IMR-90 (cell line): ENCODE data around the gene CTRB1. TPM values are rescaled to one million over a fixed set of nuclear protein-coding genes. Genes with fewer than 3 reads are reported as not detected.

Experiments used
- ATAC-seq: fragments of 200-7000 bp; cut with Tn5 transposase; 2 replicates; pipeline ENCODE4 v1.9.1; 2020; ENCODE audit warnings: low read depth, mild to moderate bottlenecking, moderate library complexity
- BruUV-seq: library from RNA; stranded (reverse); fragments of 400-500 nt; replicated peaks from 2 replicates; lab custom pipeline; 2021; lab: Mats Ljungman, UMichigan
- CTCF ChIA-PET: fragments of 300-600 bp; formaldehyde crosslinking; extraction: SDS; loops from one replicate; lab custom pipeline; 2021; ENCODE audit warnings: antibody characterized with exemption; lab: Yijun Ruan, JAX
- POLR2A ChIA-PET: fragments of 300-600 bp; sonication (Branson Sonifier 250); formaldehyde crosslinking; loops from one replicate; lab custom pipeline; 2022; ENCODE audit warnings: antibody characterized with exemption; ENCODE audit not compliant: unreplicated experiment; lab: Charles Lee
- DNase-seq: peaks from one replicate; pipeline ENCODE4 v3.0.0; 2013
- H2AFZ ChIP-seq: replicated peaks from 2 replicates; pipeline ENCODE3; 2013; ENCODE audit warnings: low read length, mild to moderate bottlenecking; ENCODE audit not compliant: poor library complexity
- H2AK5ac ChIP-seq: 2 replicates; pipeline ENCODE4 v1.6.1; 2013; ENCODE audit warnings: low read depth, low read length, inconsistent platforms
- H2AK9ac ChIP-seq: replicated peaks from 2 replicates; pipeline ENCODE3; 2013; ENCODE audit warnings: mild to moderate bottlenecking, low read depth, low read length, moderate library complexity; ENCODE audit not compliant: poor library complexity
- H2BK120ac ChIP-seq: 2 replicates; pipeline ENCODE4 v1.6.1; 2013; ENCODE audit warnings: low read depth, low read length, inconsistent platforms
- H2BK15ac ChIP-seq: 3 replicates; pipeline ENCODE4 v1.6.1; 2013; ENCODE audit warnings: low read depth, low read length, inconsistent platforms
- H2BK20ac ChIP-seq: 2 replicates; pipeline ENCODE4 v1.6.1; 2013; ENCODE audit warnings: low read depth, mild to moderate bottlenecking, inconsistent platforms, low read length, moderate library complexity
- H2BK5ac ChIP-seq: 2 replicates; pipeline ENCODE4 v1.6.1; 2013; ENCODE audit warnings: mild to moderate bottlenecking, low read depth, low read length, inconsistent platforms; ENCODE audit not compliant: poor library complexity, severe bottlenecking
- H3K14ac ChIP-seq: replicated peaks from 2 replicates; pipeline ENCODE4 v1.6.1; 2013; ENCODE audit warnings: low read depth, low read length, inconsistent platforms
- H3K18ac ChIP-seq: 2 replicates; pipeline ENCODE4 v1.6.1; 2013; ENCODE audit warnings: low read depth, low read length, control low read depth
- H3K23ac ChIP-seq: 2 replicates; pipeline ENCODE4 v1.6.1; 2013; ENCODE audit warnings: low read depth, low read length, inconsistent platforms
- H3K27ac ChIP-seq: 2 replicates; pipeline ENCODE4 v1.5.1; 2013; ENCODE audit warnings: mild to moderate bottlenecking, control low read depth, low read length; ENCODE audit not compliant: insufficient read depth
- H3K27me3 ChIP-seq: 2 replicates; pipeline ENCODE4 v1.6.1; 2013; ENCODE audit warnings: low read length; ENCODE audit not compliant: control insufficient read depth, insufficient read depth
- H3K36me3 ChIP-seq: 2 replicates; pipeline ENCODE4 v1.6.1; 2013; ENCODE audit warnings: low read length, mixed read lengths; ENCODE audit not compliant: control insufficient read depth, insufficient read depth
- H3K4ac ChIP-seq: 2 replicates; pipeline ENCODE4 v1.6.1; 2013; ENCODE audit warnings: low read depth, low read length, inconsistent platforms
- H3K4me1 ChIP-seq: 2 replicates; pipeline ENCODE4 v1.6.1; 2013; ENCODE audit warnings: low read length, mixed read lengths; ENCODE audit not compliant: control insufficient read depth, insufficient read depth
- H3K4me2 ChIP-seq: 2 replicates; pipeline ENCODE4 v1.6.1; 2013; ENCODE audit warnings: low read depth, mild to moderate bottlenecking, control low read depth, low read length, moderate library complexity
- H3K4me3 ChIP-seq: 2 replicates; pipeline ENCODE4 v1.5.1; 2013; ENCODE audit warnings: low read depth, mild to moderate bottlenecking, control low read depth, low read length, moderate library complexity; ENCODE audit not compliant: insufficient read depth
- H3K56ac ChIP-seq: 2 replicates; pipeline ENCODE4 v1.6.1; 2013; ENCODE audit warnings: low read length, inconsistent platforms; ENCODE audit not compliant: insufficient read depth; ENCODE audit errors: extremely low read depth
- H3K79me1 ChIP-seq, 2 experiments: 2 replicates each; pipeline ENCODE4 v1.6.1; 2013; ENCODE audit warnings: low read length in 2 of 2, inconsistent platforms in 1 of 2, low read depth in 1 of 2
- H3K9ac ChIP-seq: 2 replicates; pipeline ENCODE4 v1.6.1; 2013; ENCODE audit warnings: low read depth, low read length, control low read depth
- H3K9me1 ChIP-seq: 2 replicates; pipeline ENCODE4 v1.6.1; 2013; ENCODE audit warnings: low read length, inconsistent platforms; ENCODE audit not compliant: insufficient read depth
- H3K9me3 ChIP-seq: 2 replicates; pipeline ENCODE4 v1.6.1; 2013; ENCODE audit warnings: low read length; ENCODE audit not compliant: control insufficient read depth, insufficient read depth
- H4K20me1 ChIP-seq: 2 replicates; pipeline ENCODE4 v1.6.1; 2013; ENCODE audit warnings: low read length, inconsistent platforms; ENCODE audit not compliant: insufficient read depth
- H4K5ac ChIP-seq: 2 replicates; pipeline ENCODE4 v1.6.1; 2013; ENCODE audit warnings: mild to moderate bottlenecking, low read depth, low read length, control low read depth
- H4K8ac ChIP-seq, 2 experiments: 2 replicates each; pipeline ENCODE4 v1.6.1; 2013; ENCODE audit warnings: low read depth in 2 of 2, low read length in 2 of 2, control low read depth in 1 of 2, inconsistent platforms in 1 of 2
- H4K91ac ChIP-seq: 2 replicates; pipeline ENCODE4 v1.6.1; 2013; ENCODE audit warnings: low read depth, low read length, inconsistent platforms; ENCODE audit not compliant: insufficient read depth
- BHLHE40 ChIP-seq: fragments of 150-350 bp; IDR thresholded peaks from 2 replicates; pipeline ENCODE4 v1.6.1; 2016; ENCODE audit warnings: mild to moderate bottlenecking, low read depth, low read length
- CEBPB ChIP-seq: IDR thresholded peaks from 2 replicates; pipeline ENCODE4 v1.6.1; 2012; ENCODE audit warnings: low read depth, low read length, improper control_type of control experiment
- CHD1 ChIP-seq: IDR thresholded peaks from 2 replicates; pipeline ENCODE4 v1.6.1; 2012; ENCODE audit warnings: low read depth, low read length, improper control_type of control experiment
- CTCF ChIP-seq: conservative IDR thresholded peaks from 2 replicates; pipeline ENCODE4 v1.5.1; 2012; ENCODE audit warnings: mild to moderate bottlenecking, low read depth, low read length, improper control_type of control experiment
- ELK1 ChIP-seq: fragments of 150-350 bp; IDR thresholded peaks from 2 replicates; pipeline ENCODE4 v1.6.1; 2016; ENCODE audit warnings: low read depth, mild to moderate bottlenecking, low read length, moderate library complexity, borderline replicate concordance
- FOS ChIP-seq: fragments of 150-350 bp; IDR thresholded peaks from 2 replicates; pipeline ENCODE4 v1.6.1; 2016; ENCODE audit warnings: low read depth, low read length
- MAFK ChIP-seq: IDR thresholded peaks from 2 replicates; pipeline ENCODE4 v1.6.1; 2012; ENCODE audit warnings: low read depth, low read length, improper control_type of control experiment
- MAZ ChIP-seq: IDR thresholded peaks from 2 replicates; pipeline ENCODE4 v1.6.1; 2012; ENCODE audit warnings: low read depth, mild to moderate bottlenecking, low read length, improper control_type of control experiment, moderate library complexity, borderline replicate concordance
- POLR2A ChIP-seq: IDR thresholded peaks from 2 replicates; pipeline ENCODE4 v1.6.1; 2012; ENCODE audit warnings: mild to moderate bottlenecking, low read depth, low read length
- RCOR1 ChIP-seq: IDR thresholded peaks from 2 replicates; pipeline ENCODE4 v1.6.1; 2012; ENCODE audit warnings: mild to moderate bottlenecking, low read length, improper control_type of control experiment; ENCODE audit not compliant: insufficient replicate concordance
- RFX5 ChIP-seq: IDR thresholded peaks from 2 replicates; pipeline ENCODE4 v1.8.0; 2012; ENCODE audit warnings: low read depth, mild to moderate bottlenecking, low read length, moderate library complexity
- SMC3 ChIP-seq: fragments of 150-350 bp; IDR thresholded peaks from 2 replicates; pipeline ENCODE4 v1.6.1; 2016; ENCODE audit warnings: low read depth, mild to moderate bottlenecking, antibody characterized with exemption, low read length, moderate library complexity
- WGBS, 2 experiments: methylation state at CpG; one replicate each; pipeline versions ENCODE4 v1.1.5 to v1.1.7; 2013; ENCODE audit warnings: missing lambda C conversion rate in 2 of 2; ENCODE audit not compliant: insufficient read length in 1 of 2; ENCODE audit errors: extremely low coverage in 2 of 2; 5-methylcytosine and 5-hydroxymethylcytosine counted together
- dilution Hi-C: fragments of 300-500 bp; cut with HindIII; formaldehyde crosslinking; loops from one replicate; pipeline ENCODE4 v1.14.3; 2018; ENCODE audit warnings: low sequenced_read_pairs; ENCODE audit not compliant: unreplicated experiment
- in situ Hi-C: fragments of 300-500 bp; cut with MboI; formaldehyde crosslinking; loops from 3 replicates; pipeline ENCODE4 v1.14.3; 2019; ENCODE audit warnings: low sequenced_read_pairs, inconsistent platforms, mixed read lengths
- intact Hi-C: fragments of 100-400 bp; cut with micrococcal nuclease; formaldehyde crosslinking; loops from 2 replicates; pipeline ENCODE4 v1.10.0; 2022
- polyA plus RNA-seq, 3 experiments: library from polyadenylated mRNA; depleted of rRNA; stranded (reverse); fragments of >200 nt; gene quantifications; 2 replicates each; pipeline ENCODE4 v1.2.3, GENCODE V29; 2012; ENCODE audit warnings: low replicate concordance in 1 of 3
- total RNA-seq: library from RNA; depleted of rRNA; stranded (reverse); fragments of >200 nt; gene quantifications from 2 replicates; pipeline ENCODE4 v1.2.3, GENCODE V29; 2012

Gene CTRB1
- total and polyA plus RNA-seq, 2 of the 4 experiments (the other 2 are of a cell fraction), result not detected

GRCh38 chr16:75217389-75217851 is 1.4 kb upstream of the CTRB1 start:
- H3K4me3 ChIP-seq, result no peak overlapping the region
- BruUV-seq, result no TSS peak
- H2AFZ ChIP-seq, result no peak overlapping the region
- no peaks in the 10 kb centered on the region for H3K79me1 ChIP-seq
- H3K23ac ChIP-seq, result no peak overlapping the region
- H2BK15ac ChIP-seq, result no peak overlapping the region
- H3K27ac ChIP-seq, result no peak overlapping the region
- no peaks in the 10 kb centered on the region for H3K9me1 ChIP-seq
- H3K27me3 ChIP-seq, result no peaks in the 10 kb centered on the region
- H3K4ac ChIP-seq, result no peak overlapping the region
- no peak overlapping the region for H4K5ac ChIP-seq
- H4K91ac ChIP-seq, result no peak overlapping the region
- POLR2A ChIA-PET, result no interaction called here
- H3K9me3 ChIP-seq, result no peaks in the 10 kb centered on the region
- no peaks in the 10 kb centered on the region for H3K4me1 ChIP-seq
- dilution Hi-C loops, result no loop called here
- no peak overlapping the region for H4K8ac ChIP-seq
- no peak overlapping the region for H3K14ac ChIP-seq
- TF ChIP-seq SMC3 (no peak), ELK1 (no peak), MAFK (no peak), FOS (no peak), CEBPB (no peak), POLR2A (no peak), RCOR1 (no peak), CTCF (no peak), RFX5 (no peak), BHLHE40 (no peak), CHD1 (no peak), MAZ (no peak)
- CTCF ChIA-PET, result no interaction called here
- no peak overlapping the region for H3K56ac ChIP-seq
- no peak overlapping the region for H2BK5ac ChIP-seq
- H3K18ac ChIP-seq, result no peak overlapping the region
- no peak overlapping the region for H2BK120ac ChIP-seq
- 91% methylated on average over 4 of the region's 11 CpGs; no CpG with 5 or more reads in 1 of the 2 experiments for WGBS, 2 experiments
- H3K36me3 ChIP-seq, result no peaks in the 10 kb centered on the region
- no peak overlapping the region for H2BK20ac ChIP-seq
- DNase-seq, result no peak
- no peak overlapping the region for H2AK9ac ChIP-seq
- H3K9ac ChIP-seq, result no peak overlapping the region
- no peak for ATAC-seq
- no peak overlapping the region for H3K4me2 ChIP-seq
- H4K20me1 ChIP-seq, result no peaks in the 10 kb centered on the region
- no peak overlapping the region for H2AK5ac ChIP-seq
- intact Hi-C loops, result no loop called here
- in situ Hi-C loops, result loop anchor here (25.0 kb wide), 2 partner anchors 370 to 545 kb away; no protein-coding TSS in a partner anchor
